ENCODE results near the gene ARMC7. TPM values are rescaled to one million over a fixed set of nuclear protein-coding genes. Genes with fewer than 3 reads are reported as not detected.
"Not testable (repeated sequence)": the region's sequence is repeated elsewhere in the genome, so short reads cannot be mapped to it uniquely, and the experiment has no call there.

The ARMC7 gene
- polyA plus RNA-seq, 1 donor (not counting 4 experiments of a cell fraction or from before 2014, with no cell fraction given): 4.2 TPM

DNA sequence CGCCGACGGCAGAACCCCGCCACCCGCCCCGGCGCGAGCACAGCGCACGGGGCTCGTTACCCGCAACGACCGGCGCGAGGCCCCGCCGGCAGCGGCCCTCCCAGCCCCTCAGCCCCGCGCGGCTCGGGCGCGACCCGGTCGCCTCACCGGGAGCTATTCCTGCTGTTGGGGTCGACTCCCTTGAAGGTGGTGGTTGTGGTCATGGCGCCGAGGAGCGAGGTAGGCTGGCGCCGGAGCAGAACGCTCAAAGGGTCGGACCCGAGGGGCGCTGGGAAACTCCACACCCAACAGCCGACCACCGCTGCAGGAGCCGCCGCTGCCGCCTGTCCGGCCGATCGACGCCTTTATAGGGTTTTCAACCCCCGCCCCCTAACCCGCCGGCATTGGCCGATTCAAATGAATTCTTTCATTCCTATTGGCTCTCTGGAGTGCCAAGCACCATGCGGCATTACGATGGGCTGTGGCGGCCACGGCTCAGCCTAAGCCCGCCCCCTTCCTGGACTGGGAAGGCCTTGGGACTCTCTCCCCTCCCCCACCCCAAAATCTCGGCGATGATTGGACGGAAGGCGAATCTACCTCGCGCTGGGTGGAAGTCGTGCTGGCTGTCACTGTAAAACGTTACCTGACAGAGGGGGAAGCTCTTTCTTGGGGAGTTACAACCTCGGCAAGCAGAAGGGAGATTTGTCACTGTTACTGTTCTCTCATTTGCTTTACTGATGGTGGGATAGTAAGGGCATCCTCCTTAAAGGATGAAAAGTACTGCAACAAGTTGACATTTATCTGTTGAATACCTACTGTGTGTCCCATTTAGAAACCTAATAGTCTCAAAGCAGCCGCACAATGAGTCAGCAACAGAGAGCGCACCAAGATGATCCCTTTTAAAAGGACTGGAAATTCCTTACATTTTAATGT is 44.7 kb downstream of the ARMC7 start, which contains the start of gene JPT1:
Gene JPT1 (minus strand): TSS at position 318 of the 912 bp plus-strand sequence. CDS start 115 bp downstream, at position 203.
- peak within 1 kb of the TSS; percentile 92 for H3K9ac ChIP-seq (ENCODE audit: control insufficient read depth, extremely low read depth, insufficient read depth, low read length)
- DNase-seq (ENCODE audit: low read depth, low spot score) (peak; percentile 94), FAIRE-seq (peak; percentile 41)
- peak within 1 kb of the TSS; percentile 84 to 99 (median 88) for H3K4me3 ChIP-seq (ENCODE audit: control insufficient read depth in 2 of 3, extremely low read depth in 1 of 3, insufficient read depth in 2 of 3, low read depth in 1 of 3, low read length in 3 of 3)
- H3K9me1 ChIP-seq (ENCODE audit: control insufficient read depth, extremely low read depth, insufficient read depth, low read length): peaks cover 4% of the 10 kb centered on the region
- H3K27me3 ChIP-seq (ENCODE audit: control insufficient read depth, extremely low read depth, insufficient read depth, low read length): no peaks in the 10 kb centered on the region
- H3K27ac ChIP-seq (ENCODE audit: control insufficient read depth, insufficient read depth, low read length): peak within 1 kb of the TSS; percentile 77
- peaks cover 39% of the 10 kb centered on the region for H3K4me1 ChIP-seq (ENCODE audit: control insufficient read depth, extremely low read depth, insufficient read depth, low read length)
- no peak for TF ChIP-seq EZH2 (IDR thresholded peaks at IDR 0.05; ENCODE audit: low read length)
- TF ChIP-seq, protein P1, sequence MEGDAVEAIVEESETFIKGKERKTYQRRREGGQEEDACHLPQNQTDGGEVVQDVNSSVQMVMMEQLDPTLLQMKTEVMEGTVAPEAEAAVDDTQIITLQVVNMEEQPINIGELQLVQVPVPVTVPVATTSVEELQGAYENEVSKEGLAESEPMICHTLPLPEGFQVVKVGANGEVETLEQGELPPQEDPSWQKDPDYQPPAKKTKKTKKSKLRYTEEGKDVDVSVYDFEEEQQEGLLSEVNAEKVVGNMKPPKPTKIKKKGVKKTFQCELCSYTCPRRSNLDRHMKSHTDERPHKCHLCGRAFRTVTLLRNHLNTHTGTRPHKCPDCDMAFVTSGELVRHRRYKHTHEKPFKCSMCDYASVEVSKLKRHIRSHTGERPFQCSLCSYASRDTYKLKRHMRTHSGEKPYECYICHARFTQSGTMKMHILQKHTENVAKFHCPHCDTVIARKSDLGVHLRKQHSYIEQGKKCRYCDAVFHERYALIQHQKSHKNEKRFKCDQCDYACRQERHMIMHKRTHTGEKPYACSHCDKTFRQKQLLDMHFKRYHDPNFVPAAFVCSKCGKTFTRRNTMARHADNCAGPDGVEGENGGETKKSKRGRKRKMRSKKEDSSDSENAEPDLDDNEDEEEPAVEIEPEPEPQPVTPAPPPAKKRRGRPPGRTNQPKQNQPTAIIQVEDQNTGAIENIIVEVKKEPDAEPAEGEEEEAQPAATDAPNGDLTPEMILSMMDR (optimal IDR thresholded peaks at IDR 0.05 in 1 of 3, IDR thresholded peaks at IDR 0.05 in 1 of 3, conservative IDR thresholded peaks at IDR 0.05 in 1 of 3; ENCODE audit: extremely low read depth in 1 of 3, insufficient read depth in 2 of 3, low read length in 3 of 3): no peak
- dilution Hi-C loops (cut with MboI; ENCODE audit: extremely low pct_ligation_motif_present, low sequenced_read_pairs): no loop called here
- peaks cover 13% of the 10 kb centered on the region for H4K20me1 ChIP-seq (ENCODE audit: control insufficient read depth, extremely low read depth, insufficient read depth, low read length)
- H3K4me2 ChIP-seq (ENCODE audit: control insufficient read depth, extremely low read depth, insufficient read depth, low read depth, low read length): peak within 1 kb of the TSS; percentile 100
- H2AFZ ChIP-seq (ENCODE audit: control insufficient read depth, low read length): peak within 1 kb of the TSS; percentile 11
- H3K79me2 ChIP-seq (ENCODE audit: control insufficient read depth, insufficient read depth, low read length): peaks cover 49% of the 10 kb centered on the region
- no peaks in the 10 kb centered on the region for H3K9me3 ChIP-seq (ENCODE audit: control insufficient read depth, low read depth, low read length)
- no peaks in the 10 kb centered on the region for H3K36me3 ChIP-seq (ENCODE audit: control insufficient read depth in 2 of 2, extremely low read depth in 1 of 2, insufficient read depth in 2 of 2, low read length in 2 of 2)

DNA sequence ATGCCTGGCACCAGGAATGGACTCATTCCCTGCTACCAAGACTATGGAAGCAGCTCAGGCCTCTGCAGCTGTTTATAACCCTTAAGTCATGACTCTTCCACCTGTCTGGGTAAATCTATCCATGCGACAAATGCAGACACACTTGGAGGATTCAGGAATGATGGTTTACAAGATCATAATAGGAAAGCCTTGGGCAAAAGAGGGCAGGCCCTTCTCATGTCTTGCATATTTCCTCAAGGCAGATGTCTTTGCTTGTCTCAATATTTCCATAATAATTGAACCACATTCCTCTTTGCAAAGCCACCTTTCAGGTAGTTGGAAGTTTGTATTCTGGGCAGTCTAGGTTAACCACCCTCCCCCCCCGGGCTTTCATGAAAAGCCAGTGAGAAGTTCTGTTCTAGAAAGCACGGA is 45.4 kb downstream of the ARMC7 start:
- H3K27me3 ChIP-seq (ENCODE audit: control insufficient read depth, extremely low read depth, insufficient read depth, low read length): no peaks in the 10 kb centered on the region
- H3K36me3 ChIP-seq (ENCODE audit: control insufficient read depth in 2 of 2, extremely low read depth in 1 of 2, insufficient read depth in 2 of 2, low read length in 2 of 2): no peaks in the 10 kb centered on the region
- peak overlapping the region in 1 of 3 experiments; percentile 47 for H3K4me3 ChIP-seq (ENCODE audit: control insufficient read depth in 2 of 3, extremely low read depth in 1 of 3, insufficient read depth in 2 of 3, low read depth in 1 of 3, low read length in 3 of 3)
- no peaks in the 10 kb centered on the region for H3K9me3 ChIP-seq (ENCODE audit: control insufficient read depth, low read depth, low read length)
- H3K4me2 ChIP-seq (ENCODE audit: control insufficient read depth, extremely low read depth, insufficient read depth, low read depth, low read length): peak overlapping the region; percentile 95
- peaks cover 7% of the 10 kb centered on the region for H4K20me1 ChIP-seq (ENCODE audit: control insufficient read depth, extremely low read depth, insufficient read depth, low read length)
- peaks cover 46% of the 10 kb centered on the region for H3K4me1 ChIP-seq (ENCODE audit: control insufficient read depth, extremely low read depth, insufficient read depth, low read length)
- peaks cover 4% of the 10 kb centered on the region for H3K9me1 ChIP-seq (ENCODE audit: control insufficient read depth, extremely low read depth, insufficient read depth, low read length)
- peaks cover 41% of the 10 kb centered on the region for H3K79me2 ChIP-seq (ENCODE audit: control insufficient read depth, insufficient read depth, low read length)
- TF ChIP-seq EZH2 (IDR thresholded peaks at IDR 0.05; ENCODE audit: low read length): no peak
- TF ChIP-seq, protein P1 (optimal IDR thresholded peaks at IDR 0.05 in 1 of 3, IDR thresholded peaks at IDR 0.05 in 1 of 3, conservative IDR thresholded peaks at IDR 0.05 in 1 of 3; ENCODE audit: extremely low read depth in 1 of 3, insufficient read depth in 2 of 3, low read length in 3 of 3): no peak
- DNase-seq (ENCODE audit: low read depth, low spot score) (no peak), FAIRE-seq (no peak)
- dilution Hi-C loops (cut with MboI; ENCODE audit: extremely low pct_ligation_motif_present, low sequenced_read_pairs): no loop called here
- no peak overlapping the region for H2AFZ ChIP-seq (ENCODE audit: control insufficient read depth, low read length)
- peak overlapping the region; percentile 61 for H3K27ac ChIP-seq (ENCODE audit: control insufficient read depth, insufficient read depth, low read length)
- no peak overlapping the region for H3K9ac ChIP-seq (ENCODE audit: control insufficient read depth, extremely low read depth, insufficient read depth, low read length)

DNA sequence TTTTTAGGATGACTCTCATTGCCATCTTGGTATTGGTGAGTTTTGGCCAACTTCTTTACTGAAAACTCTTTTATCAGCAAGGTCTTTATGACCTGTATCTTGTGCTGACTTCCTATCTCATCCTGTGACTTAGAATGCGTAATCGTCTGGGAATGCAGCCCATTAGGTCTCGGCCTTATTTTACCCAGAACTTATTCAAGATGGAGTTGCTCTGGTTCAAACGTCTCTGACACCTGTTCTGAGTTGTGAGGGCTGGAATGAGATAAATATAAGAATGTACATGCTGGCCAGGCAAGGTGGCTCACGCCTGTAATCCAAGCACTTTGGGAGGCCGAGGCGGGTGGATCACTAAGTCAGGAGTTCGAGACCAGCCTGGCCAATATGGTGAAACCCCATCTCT is 48.7 kb downstream of the ARMC7 start:
- H3K36me3 ChIP-seq (ENCODE audit: control insufficient read depth in 2 of 2, extremely low read depth in 1 of 2, insufficient read depth in 2 of 2, low read length in 2 of 2); DNase-seq (ENCODE audit: low read depth, low spot score); H3K27me3 ChIP-seq (ENCODE audit: control insufficient read depth, extremely low read depth, insufficient read depth, low read length); dilution Hi-C loops (cut with MboI; ENCODE audit: extremely low pct_ligation_motif_present, low sequenced_read_pairs); H3K79me2 ChIP-seq (ENCODE audit: control insufficient read depth, insufficient read depth, low read length); H3K9me1 ChIP-seq (ENCODE audit: control insufficient read depth, extremely low read depth, insufficient read depth, low read length); H3K4me3 ChIP-seq (ENCODE audit: control insufficient read depth in 2 of 3, extremely low read depth in 1 of 3, insufficient read depth in 2 of 3, low read depth in 1 of 3, low read length in 3 of 3); H4K20me1 ChIP-seq (ENCODE audit: control insufficient read depth, extremely low read depth, insufficient read depth, low read length); H2AFZ ChIP-seq (ENCODE audit: control insufficient read depth, low read length); H3K9me3 ChIP-seq (ENCODE audit: control insufficient read depth, low read depth, low read length); FAIRE-seq: not testable (repeated sequence)
- Histone ChIP-seq H3K4me1 (ENCODE audit: control insufficient read depth, extremely low read depth, insufficient read depth, low read length) (peaks cover 37% of the 10 kb centered on the region), H3K9ac (ENCODE audit: control insufficient read depth, extremely low read depth, insufficient read depth, low read length) (peak overlapping the region; percentile 40), H3K27ac (ENCODE audit: control insufficient read depth, insufficient read depth, low read length) (peak overlapping the region; percentile 92), H3K4me2 (ENCODE audit: control insufficient read depth, extremely low read depth, insufficient read depth, low read depth, low read length) (peak overlapping the region; percentile 12)
